Adrenal gland (tissue), 5 donors: ENCODE data around the gene EFEMP1.

Experiments used
- POLR2A ChIP-seq, 2 donors: fragments of 450-650 bp; IDR thresholded peaks; one replicate each; pipeline ENCODE4 v1.6.1; 2017; ENCODE audit warnings: antibody characterized with exemption in 2 of 2, mild to moderate bottlenecking in 2 of 2, moderate library complexity in 1 of 2
- TF ChIP-seq, protein P1 (sequence below), 6 experiments: fragments of 450-650 bp in 4 of 6; fragments of 200-600 bp in 2 of 6; sonication (generic) in 1 of 6; IDR thresholded peaks; 1 replicate in 5 of 6; 2 replicates in 1 of 6; pipeline versions ENCODE4 v1.5.1 to v1.8.0; 2016 to 2021; ENCODE audit warnings: antibody characterized with exemption in 6 of 6, mild to moderate bottlenecking in 2 of 6, moderate library complexity in 1 of 6
- donor health status: DM: no; HTN: no; CAD: no.

DNA sequence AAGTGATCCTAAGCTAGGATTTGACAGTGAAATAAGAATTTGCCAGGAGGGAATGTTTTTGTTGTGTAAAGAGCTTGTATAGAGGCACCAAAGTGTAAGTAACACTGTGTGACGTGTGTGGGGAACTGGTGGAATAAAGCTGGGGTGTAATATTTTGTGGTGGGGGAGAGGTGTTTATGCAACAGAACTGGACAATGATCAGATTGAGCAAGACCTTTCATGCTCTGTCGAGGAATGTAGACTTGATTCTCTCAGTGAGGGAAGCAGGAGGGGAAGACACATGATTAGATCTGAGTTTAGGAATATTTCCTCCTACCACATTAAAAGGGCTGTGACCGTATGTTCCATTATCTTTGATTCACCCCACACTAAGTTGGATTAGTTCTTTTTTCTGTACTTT lies 43.6 kb downstream of the EFEMP1 start:
- no peak for TF ChIP-seq POLR2A (IDR thresholded peaks at IDR 0.05)
- TF ChIP-seq, protein P1, sequence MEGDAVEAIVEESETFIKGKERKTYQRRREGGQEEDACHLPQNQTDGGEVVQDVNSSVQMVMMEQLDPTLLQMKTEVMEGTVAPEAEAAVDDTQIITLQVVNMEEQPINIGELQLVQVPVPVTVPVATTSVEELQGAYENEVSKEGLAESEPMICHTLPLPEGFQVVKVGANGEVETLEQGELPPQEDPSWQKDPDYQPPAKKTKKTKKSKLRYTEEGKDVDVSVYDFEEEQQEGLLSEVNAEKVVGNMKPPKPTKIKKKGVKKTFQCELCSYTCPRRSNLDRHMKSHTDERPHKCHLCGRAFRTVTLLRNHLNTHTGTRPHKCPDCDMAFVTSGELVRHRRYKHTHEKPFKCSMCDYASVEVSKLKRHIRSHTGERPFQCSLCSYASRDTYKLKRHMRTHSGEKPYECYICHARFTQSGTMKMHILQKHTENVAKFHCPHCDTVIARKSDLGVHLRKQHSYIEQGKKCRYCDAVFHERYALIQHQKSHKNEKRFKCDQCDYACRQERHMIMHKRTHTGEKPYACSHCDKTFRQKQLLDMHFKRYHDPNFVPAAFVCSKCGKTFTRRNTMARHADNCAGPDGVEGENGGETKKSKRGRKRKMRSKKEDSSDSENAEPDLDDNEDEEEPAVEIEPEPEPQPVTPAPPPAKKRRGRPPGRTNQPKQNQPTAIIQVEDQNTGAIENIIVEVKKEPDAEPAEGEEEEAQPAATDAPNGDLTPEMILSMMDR (IDR thresholded peaks at IDR 0.05), result no peak
